Measurements from ENCODE around the gene VAMP5. TPM values are rescaled to one million over a fixed set of nuclear protein-coding genes. Genes with fewer than 3 reads are reported as not detected.

VAMP5 gene
- total RNA-seq, 1 experiment from 2014 or later = 2.6 TPM

- DNase-seq (ENCODE audit: low read depth) = no peak
Measured at GRCh38 chr2:85631316-85631715, 47.1 kb downstream of the VAMP5 start.

GRCh38 chr2:85635011-85635410 is 50.8 kb downstream of the VAMP5 start:
- no peak for DNase-seq (ENCODE audit: low read depth)

- no peak for DNase-seq (ENCODE audit: low read depth)
Measured at GRCh38 chr2:85635636-85636035, 51.4 kb downstream of the VAMP5 start.

- no peak for DNase-seq (ENCODE audit: low read depth)
Measured at GRCh38 chr2:85642725-85643124, 58.5 kb downstream of the VAMP5 start.

Other genes with a start within 250 kb of the VAMP5 start
- 11.4 and 18.8 TPM in 2 replicates for gene RETSAT, start 229.9 kb upstream of the VAMP5 start, total RNA-seq (2014; rRNA removed; shearing (Covaris generic))
- 7.5 and 8.5 TPM in 2 replicates for gene ELMOD3, start 229.7 kb upstream of the VAMP5 start, total RNA-seq (2014; rRNA removed; shearing (Covaris generic))
- 123 and 141 TPM in 2 replicates for gene CAPG, start 174.1 kb upstream of the VAMP5 start, total RNA-seq (2014; rRNA removed; shearing (Covaris generic))
- gene SH2D6, start 165.7 kb upstream of the VAMP5 start, total RNA-seq (2014; rRNA removed; shearing (Covaris generic)) = 0.34 TPM in 1 of 2 replicates, not detected in the other
- gene MAT2A, start 45.3 kb upstream of the VAMP5 start, total RNA-seq (2014; rRNA removed; shearing (Covaris generic)) = 55.8 and 63.8 TPM in 2 replicates
- 23.3 and 60.0 TPM in 2 replicates for gene GGCX, start 22.9 kb upstream of the VAMP5 start, total RNA-seq (2014; rRNA removed; shearing (Covaris generic))
- gene VAMP8, start 6.8 kb upstream of the VAMP5 start, total RNA-seq (2014; rRNA removed; shearing (Covaris generic)) = 6.0 and 9.8 TPM in 2 replicates
- gene RNF181, start 11.3 kb downstream of the VAMP5 start, total RNA-seq (2014; rRNA removed; shearing (Covaris generic)) = 314 and 360 TPM in 2 replicates
- gene TMEM150A, start 18.3 kb downstream of the VAMP5 start, total RNA-seq (2014; rRNA removed; shearing (Covaris generic)) = 0.65 and 4.0 TPM in 2 replicates
- gene C2orf68, start 27.6 kb downstream of the VAMP5 start, total RNA-seq (2014; rRNA removed; shearing (Covaris generic)) = 9.4 and 20.0 TPM in 2 replicates
- 87.5 and 123 TPM in 2 replicates for gene USP39, start 31.8 kb downstream of the VAMP5 start, total RNA-seq (2014; rRNA removed; shearing (Covaris generic))
- gene SFTPB, start 83.8 kb downstream of the VAMP5 start, total RNA-seq (2014; rRNA removed; shearing (Covaris generic)) = not detected in 2 replicates
- not detected in 2 replicates for gene GNLY, start 109.9 kb downstream of the VAMP5 start, total RNA-seq (2014; rRNA removed; shearing (Covaris generic))
- gene ATOH8, start 169.6 kb downstream of the VAMP5 start, total RNA-seq (2014; rRNA removed; shearing (Covaris generic)) = 10.0 and 17.7 TPM in 2 replicates